HG03457 (cell line): ENCODE data around the gene POLD4.

Experiments used
- ATAC-seq: cut with Tn5 transposase; IDR thresholded peaks from one replicate; pipeline ENCODE4 v1.9.1; 2021; ENCODE audit warnings: moderate number of reproducible peaks; ENCODE audit not compliant: unreplicated experiment

POLD4 gene

DNA sequence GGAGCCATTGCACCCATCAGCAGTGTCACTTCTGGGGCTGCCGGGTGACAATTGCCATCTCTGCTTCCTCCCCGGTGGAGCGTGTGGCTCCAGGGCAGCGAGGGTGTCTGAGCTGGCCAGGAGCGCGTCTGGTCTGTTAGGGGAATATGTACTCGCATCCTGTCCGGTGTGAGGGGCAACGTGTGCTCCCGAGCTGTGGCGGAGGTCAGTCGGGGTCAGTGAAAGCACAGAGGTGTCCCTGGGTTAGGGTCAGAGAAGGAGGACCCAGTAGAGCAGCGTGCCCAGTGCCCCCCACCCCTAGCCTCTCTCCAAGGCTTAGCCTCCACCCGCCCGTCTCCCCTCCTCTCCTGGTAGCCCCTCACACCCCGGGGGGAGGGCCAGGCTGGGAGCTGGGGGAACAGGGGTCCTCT lies 18.6 kb upstream of the POLD4 start:
- no peak for ATAC-seq

DNA sequence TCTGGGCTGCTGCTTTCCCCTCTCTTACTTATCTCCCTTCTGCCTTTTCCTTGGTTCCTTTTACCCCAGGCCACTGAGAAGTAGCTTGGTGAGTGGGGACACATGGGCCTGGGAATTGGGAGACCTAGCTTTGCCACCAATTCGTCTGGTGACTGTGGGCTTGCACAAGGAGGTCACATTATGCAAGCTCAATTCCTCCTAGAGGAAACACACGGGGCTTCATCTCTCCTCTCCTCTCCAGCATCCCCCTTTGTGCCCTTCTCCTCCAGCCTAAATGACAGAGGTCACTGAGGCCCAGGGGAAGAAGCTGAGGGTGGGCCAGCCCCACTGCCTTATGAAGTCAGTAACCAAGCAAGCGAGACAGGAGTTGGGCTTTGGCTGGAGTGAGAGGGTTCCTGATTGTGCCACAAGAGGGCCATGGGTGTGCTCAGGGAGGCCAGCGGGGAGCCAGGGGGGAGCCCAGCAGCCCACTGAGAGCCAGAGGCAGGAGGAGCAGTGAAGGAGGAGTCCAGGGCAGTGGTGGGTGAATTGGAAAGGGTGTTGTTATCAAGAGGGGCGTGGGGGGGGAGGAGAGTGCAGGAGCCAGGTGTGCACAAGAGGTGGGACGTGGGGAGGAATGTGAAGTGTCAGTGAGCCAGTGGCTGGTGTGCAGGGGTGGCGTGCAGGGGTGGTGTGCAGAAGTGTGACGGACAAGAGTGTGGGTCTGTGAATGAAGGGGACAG lies 18.0 kb upstream of the POLD4 start:
- no peak for ATAC-seq

GRCh38 chr11:67370351-67371076 lies 17.2 kb upstream of the POLD4 start:
- no peak for ATAC-seq

DNA sequence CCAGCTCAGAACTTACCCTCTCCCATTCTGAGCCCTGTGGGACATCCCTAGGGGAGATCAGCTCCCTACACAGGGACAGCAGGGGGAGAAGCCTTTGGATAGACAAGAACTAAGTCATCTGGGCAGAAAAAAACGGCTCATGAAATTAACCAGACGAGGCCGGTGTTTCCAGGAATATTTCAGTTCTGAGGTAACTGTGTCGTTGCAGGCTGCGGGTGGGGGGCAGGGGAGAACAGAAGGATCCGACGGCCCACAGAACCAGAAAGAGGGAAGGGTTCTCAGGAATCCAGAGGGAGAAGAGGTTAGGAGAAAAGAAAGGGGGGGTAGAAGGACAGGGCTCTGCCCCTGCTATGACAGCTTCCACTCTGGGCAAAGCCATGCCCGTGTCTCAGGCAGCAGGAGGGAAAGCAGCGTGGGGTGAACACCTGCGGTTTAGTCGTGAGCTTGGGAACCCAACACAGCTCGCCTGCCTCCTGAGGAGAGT lies 16.5 kb upstream of the POLD4 start:
- no peak for ATAC-seq

DNA sequence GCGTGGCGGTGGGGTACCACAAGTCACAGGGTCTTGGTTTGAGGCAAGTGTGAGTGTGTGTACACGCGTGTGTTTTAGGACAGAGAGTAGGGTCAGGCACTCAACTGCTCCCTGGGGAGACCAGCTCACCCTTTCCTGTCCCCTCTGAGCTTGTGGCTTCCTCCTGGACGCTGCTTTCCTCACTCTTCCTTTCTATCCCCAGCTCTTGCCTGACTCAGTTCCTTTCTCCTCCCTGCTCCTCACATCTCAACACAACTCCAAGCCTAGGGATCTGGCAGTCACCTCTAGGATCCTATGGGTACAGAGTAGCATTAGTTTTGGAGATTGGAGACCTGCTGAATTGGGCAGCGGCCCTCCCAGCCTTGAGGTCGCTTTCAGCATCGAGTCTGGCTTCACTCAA lies 15.9 kb upstream of the POLD4 start:
- no peak for ATAC-seq

GRCh38 chr11:67368621-67369020 lies 15.3 kb upstream of the POLD4 start:
- no peak for ATAC-seq

GRCh38 chr11:67367761-67368227 lies 14.4 kb upstream of the POLD4 start:
- no peak for ATAC-seq

DNA sequence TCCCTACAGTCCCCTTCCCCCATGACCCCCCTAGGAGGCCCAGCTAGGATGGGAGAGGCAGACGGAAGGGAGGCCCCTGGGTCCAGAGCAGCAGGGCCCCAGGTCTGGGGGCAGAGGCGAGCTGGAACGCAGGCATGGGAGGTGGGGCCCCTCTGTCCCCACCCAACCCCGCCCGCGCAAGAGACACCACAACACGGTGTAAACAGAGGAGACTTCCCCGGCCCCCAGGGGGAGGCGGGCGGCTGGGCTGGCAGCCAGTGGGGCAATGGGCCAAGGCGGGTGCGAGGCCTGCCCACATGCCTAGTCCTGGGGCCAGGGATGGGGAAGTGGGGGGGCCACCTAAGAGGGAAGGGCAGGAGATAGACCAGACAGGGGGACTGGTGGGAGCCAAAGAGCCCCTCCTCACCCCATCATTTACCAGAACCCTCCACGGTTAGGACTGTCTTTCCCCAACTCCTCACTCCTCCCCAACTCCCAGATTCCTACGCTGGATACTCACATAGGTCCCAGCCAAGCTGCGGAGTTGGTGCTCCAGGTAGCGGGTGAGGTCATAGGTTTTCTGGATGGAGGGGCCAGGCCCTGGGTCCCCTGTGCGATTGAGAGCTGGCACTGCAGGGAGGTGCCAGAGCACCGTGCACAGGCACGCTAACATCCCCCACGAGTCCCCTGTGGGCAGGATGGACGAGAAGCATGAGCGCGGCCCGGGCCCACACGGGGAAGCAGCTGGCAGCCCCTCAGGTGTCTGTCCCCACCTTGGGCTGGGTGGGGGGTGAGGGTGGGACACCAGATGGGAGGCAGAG lies 13.8 kb upstream of the POLD4 start:
- ATAC-seq = no peak

DNA sequence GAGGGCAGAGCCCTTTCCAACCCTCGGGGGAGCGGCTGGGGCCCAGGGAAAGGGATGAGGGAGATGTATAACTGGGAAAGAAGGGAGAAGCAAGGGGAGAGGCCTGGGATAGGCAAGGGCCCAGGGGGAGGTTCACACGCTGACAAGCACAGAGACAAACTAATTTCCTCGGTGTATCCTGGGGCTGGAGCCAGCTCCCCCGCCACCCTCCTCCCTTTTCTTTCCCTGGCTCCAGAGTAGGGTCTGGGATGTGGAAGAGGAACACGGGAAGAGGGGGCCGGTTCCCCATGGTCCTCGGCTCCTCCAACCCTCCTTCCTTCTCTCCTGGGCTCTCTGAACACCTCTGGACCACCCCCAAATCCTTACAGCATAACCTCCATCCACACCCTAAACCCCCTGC lies 13.2 kb upstream of the POLD4 start:
- no peak for ATAC-seq

DNA sequence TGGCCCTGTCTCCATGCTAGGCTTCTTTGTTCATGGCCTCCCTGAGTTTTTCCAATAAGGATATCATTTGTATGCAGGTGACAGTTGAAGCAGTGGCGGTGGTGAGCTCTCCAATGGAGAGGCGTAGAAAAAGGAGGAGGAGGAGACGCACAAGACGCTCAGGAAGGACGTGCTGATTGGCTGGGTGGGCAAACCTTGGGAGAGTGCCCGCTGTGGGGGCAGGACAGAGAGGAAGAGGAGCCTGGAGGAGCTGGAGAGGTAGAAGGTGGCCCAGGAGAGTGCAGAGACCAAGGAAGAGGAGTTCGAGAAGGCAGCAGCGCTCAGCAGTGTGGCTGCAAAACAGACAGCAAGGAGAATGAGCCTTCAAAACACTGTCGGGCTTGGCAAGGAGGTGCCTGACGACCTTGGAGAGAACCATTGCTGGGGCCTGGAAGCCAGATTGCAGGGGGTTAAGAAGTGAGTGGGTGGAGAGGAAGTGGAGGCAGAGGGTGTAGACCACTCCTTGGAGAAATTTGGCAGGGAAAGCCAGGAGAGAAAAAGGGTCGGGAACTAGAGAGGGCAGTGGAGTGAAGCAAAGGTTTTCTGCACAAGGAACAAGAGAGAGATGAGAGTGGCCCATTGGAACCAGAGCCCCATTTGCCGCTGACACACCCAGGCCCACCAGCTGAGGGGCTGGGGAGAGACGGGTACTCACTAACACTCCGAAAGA lies 12.5 kb upstream of the POLD4 start:
- ATAC-seq = no peak

- no peak for ATAC-seq
Observed at GRCh38 chr11:67364783-67365722, 11.7 kb upstream of the POLD4 start.

- no peak for ATAC-seq
Observed at GRCh38 chr11:67364169-67364568, 10.8 kb upstream of the POLD4 start.

GRCh38 chr11:67357831-67358670 lies 4.7 kb upstream of the POLD4 start:
- no peak for ATAC-seq

DNA sequence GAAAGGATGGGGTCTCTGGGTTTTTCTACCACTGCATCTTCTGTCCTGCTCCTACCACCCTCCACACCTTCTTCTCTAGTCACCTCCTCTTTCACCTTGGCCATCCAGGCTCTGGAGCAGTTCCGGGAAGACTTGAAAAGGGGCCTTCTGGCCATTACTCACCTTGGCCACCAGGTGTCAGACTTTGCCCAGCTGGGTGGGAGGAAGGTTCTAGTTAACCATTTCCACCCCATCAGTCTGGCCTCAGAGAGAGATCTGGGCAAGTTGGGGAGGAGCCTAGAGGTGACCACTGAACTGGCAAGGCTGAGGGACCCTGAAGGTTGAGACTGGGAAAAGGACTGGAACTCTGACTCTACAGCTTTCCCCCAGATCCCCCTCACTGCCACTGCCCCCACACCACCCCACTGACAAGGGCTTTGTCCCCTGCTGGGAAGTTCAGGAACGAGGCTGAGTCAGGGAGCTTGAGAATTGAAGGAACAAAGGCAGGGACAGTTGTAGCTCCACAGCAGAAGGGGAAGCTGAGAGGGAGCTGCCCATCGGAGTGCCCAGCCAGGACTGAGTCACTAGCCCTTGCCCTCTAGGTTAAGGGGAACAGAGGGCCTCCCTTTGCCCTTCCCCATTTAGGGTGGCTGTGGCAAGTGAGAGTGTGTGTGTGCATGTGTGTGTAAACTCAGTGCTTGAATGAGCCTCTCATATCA lies 3.7 kb upstream of the POLD4 start:
- ATAC-seq = no peak

DNA sequence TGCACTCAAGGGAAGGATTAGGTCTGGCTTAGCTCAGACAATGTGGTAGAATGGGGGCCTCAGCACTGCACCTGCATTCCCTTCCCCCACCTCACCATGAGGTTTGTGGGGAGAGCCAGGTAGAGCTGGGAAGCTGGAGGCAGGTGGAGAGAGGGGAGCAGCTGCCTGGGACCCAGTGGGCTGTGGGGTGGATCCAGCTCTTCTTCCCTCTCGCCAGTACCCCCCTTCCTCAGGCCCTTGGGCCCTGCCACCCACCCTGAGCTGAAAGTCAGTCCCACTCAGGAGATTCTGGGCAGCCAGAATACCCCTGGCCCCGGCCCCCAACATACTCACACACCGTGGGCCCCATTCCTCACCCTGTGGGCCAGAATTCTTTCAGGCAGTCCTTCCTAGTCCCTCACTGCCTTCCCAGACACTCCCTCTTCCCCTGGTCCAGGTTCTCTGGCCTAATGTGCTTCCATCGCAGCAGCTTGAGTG lies 3.1 kb upstream of the POLD4 start:
- no peak for ATAC-seq

DNA sequence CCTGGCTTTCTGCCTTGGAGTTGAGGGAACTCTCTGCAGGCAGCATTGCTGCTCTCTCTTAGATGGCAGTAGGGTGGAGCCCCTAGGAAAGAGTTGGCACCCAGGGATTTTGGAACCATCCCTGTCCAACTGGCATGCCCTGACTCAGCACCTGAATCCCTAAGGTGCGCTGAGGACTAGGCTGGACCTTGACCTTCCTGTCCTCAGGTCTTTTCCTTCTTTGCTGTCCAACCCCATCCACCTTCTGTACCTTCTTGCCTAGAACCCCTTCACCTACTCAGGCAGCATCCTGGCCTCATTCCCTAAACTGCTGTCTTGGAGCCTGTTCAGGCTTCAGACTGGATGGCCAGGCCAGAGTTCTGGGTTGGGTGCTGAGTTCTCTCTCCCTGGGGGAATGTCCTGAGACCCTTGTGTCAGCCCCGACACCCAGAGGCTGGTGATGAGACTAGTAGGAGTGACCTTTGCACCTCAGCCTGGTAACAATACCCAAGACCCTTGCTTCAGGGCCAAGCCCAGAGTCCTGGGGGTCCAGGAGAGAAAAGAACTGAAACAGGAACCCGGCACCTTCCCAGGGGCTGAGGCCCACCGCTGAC lies 2.5 kb upstream of the POLD4 start:
- ATAC-seq = no peak

- no peak for ATAC-seq
Observed at GRCh38 chr11:67355023-67355793, 1.9 kb upstream of the POLD4 start.
